Activated gamma-delta T cell treated with Interleukin-2 at 50 U/mL for 16 hours (primary cell): Measurements from ENCODE around the gene APH1B.
"Not testable (repeated sequence)": the region's sequence is repeated elsewhere in the genome, so short reads cannot be mapped to it uniquely, and the experiment has no call there.

Experiments
- DNase-seq: peaks from one replicate; pipeline ENCODE4 v3.0.0-alpha.2; 2020

Gene APH1B

DNA sequence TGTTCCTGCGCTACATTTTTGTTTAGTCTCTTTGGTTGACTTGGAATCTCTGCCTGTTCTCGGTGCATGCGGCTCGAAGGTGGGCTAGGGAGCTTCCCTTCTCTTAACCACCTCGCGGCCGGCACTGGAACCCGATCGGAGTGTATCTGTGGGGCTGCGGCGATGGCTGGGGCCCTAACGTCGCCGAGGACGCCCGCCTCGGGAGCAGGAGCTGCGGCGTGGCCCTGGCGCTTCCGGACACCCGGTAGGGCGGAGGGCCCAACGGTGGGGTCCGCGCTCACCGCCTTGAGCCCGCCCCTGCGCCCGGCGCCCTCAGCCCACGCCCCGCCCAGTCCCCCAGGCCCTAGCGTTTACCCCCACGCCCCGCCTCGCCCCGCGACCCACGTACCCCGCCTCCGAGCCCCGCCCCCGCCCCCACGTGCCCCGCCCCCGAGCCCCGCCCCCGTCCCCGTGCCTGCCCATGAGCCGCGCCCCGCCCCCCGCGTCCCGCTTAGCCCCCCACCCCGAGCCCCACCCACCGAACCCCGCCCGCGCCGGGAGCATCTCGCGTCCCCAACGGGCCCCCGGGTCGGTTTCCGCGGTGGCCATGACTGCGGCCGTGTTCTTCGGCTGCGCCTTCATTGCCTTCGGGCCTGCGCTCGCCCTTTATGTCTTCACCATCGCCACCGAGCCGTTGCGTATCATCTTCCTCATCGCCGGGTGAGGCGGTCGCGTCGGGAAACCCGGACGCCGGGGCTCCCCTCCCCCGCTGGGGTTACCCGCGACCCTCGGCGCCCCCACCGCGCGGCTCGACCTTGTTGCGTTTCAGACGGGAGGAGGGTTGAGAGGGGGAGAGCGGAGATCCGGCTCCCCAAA lies at the start of gene APH1B:
Gene APH1B, plus strand, starts transcription at position 568 of the 855 bp plus-strand sequence. Its CDS starts 19 bp downstream, at position 587.
- DNase-seq = peak; percentile 79

GRCh38 chr15:63227689-63228088 lies 49.7 kb upstream of the APH1B start:
- no peak for DNase-seq

GRCh38 chr15:63231206-63231605 lies 46.2 kb upstream of the APH1B start:
- DNase-seq = no peak

DNA sequence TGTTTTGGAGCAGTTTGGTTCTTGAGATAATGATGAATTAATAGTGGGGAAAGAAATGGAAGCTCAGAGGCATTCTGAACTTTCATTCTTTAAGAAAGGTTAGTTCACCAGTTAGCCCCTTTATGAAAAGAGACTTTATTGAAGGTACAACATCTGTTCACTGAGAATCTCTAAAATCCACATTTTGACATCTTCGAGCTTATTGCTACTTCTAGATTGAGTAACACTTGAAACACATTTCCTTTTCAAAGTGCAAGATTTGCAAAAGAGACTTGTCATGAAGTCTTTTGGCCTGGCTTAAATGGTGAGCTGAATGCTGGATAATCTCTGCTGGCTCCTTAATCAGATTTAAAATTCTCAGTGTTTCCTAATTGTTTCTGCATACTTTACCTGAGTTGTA lies 45.7 kb upstream of the APH1B start:
- no peak for DNase-seq

DNA sequence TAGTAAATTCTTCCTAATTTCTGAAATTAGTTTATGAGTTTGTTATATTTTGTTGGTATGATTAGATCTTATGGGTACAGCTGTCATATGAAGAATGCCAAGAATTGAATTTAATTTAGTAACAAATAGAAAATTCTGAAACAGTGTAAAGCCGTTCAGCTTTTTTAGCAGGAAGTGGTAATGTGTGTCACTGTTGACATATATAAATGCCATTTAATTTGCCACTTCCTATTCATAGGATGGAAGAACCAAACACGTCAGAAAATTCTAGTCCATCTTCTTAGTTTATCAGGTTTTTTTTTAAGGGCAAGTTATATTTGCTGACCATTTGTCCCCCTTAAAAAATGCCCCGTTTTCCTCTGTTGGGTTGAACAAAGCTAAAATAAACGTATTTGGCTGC lies 45.0 kb upstream of the APH1B start:
- DNase-seq = no peak

DNA sequence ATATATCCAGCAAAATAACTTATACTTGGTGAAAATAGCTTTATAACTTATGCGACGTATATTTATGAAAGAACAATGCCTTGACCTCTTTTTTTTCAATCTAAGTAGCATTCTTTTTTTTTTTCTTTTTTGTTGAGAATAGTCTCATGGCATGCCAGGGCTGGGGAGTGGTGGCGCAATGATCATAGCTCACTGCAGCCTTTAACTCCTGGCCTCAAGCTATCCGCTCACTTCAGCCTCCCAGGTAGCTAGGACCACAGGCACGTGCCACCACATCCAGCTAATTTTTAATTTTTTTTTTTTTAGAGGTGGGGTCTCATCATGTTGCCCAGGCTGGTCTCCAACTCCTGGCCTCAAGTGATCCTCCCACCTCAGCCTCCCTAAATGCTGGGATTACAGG lies 44.5 kb upstream of the APH1B start:
- DNase-seq = no peak

- DNase-seq = no peak
Measured at GRCh38 chr15:63233667-63234423, 43.6 kb upstream of the APH1B start.

- no peak for DNase-seq
Measured at GRCh38 chr15:63234451-63234870, 42.9 kb upstream of the APH1B start.

- DNase-seq = no peak
Measured at GRCh38 chr15:63236272-63236671, 41.1 kb upstream of the APH1B start.

DNA sequence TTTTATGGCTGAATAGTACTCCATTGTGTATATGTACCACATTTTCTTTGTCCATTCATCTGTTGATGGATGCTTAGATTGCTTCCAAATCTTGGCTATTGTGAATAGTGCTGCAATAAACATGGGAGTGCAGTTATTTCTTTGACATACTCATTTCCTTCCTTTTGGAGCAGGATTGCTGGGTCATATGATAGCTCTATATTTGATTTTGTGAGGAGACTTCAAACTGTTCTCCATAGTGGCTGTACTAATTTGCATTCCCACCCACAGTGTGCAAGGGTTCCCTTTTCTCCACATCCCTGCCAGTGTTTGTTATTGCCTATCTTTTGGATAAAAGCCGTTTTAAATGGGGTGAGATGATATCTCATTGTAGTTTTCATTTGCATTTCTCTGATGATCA lies 40.3 kb upstream of the APH1B start:
- not testable (repeated sequence) for DNase-seq

DNA sequence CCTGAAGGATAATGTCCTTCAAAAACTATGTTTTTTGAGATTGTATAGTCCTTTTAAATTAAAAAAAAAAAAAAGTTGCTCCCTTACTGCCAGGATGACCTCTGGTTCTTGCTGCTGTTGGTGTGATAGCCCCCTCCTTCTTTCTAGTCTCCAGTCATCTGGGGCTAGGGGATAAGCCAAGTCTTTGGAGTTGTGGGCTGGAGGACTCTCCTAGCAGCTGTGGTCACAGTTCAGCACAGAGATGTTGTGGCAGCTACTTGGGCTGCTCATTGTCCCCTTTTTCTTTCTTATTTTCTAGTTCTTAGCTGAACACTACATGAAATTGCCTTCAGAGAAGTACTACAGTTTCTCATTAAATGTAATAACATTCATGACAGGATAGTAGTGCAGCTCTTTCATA lies 39.2 kb upstream of the APH1B start:
- no peak for DNase-seq

DNA sequence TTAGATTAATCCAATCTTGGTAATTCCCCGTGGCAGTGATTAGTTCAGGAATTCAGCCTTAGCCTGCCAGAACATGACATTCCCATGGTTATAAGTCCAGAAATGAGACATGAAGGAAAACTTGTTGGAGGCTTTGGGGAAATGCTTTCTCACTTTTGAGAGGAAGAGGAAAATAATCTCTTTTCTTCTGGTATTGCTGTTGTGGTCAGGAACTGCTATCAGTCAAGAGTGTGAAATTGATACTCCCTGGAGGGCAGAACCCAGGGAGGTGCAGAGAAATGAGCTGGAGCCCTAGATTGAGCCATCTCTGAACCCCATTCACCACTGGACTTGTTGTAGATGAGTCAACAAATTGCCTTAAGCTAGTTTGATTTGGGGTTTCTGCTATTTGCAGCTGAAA lies 38.6 kb upstream of the APH1B start:
- DNase-seq = no peak

DNA sequence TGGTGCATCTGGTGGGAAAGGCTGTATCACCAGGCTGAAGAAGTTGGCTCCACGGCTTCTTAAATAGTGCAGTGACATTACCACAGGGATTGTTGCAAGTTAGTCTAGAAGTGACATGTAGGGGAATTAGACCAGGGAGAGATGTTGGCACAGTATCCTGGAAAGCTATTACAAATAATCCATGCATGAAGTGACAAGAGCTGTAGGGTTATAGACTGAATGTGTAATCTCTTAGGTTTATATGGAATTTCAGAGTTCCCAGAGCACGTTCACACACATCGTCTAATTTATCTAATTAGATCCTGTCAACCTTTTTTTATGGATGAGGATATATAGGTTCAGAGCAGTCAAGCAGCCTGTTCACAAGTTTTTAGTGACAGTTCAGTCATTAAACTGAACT lies 37.3 kb upstream of the APH1B start:
- no peak for DNase-seq

- no peak for DNase-seq
Measured at GRCh38 chr15:63241316-63241715, 36.1 kb upstream of the APH1B start.

DNA sequence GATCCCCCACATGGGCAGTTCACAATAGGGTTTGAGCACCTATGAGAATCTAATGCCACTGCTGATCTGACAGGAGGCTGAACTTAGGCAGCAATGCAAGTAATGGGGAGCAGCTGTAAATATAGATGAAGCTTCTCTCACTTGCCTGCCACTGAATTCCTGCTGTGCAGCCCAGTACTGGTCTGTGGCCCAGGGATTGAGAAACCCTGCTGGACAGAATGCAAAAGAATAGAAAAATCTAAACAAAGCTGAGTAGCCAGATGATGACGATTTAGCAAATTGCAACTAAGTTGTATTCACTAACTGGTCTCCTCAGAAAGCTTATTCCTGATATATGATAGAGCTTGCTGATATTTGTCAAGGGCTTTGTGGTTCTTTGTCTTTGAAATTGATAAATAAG lies 34.3 kb upstream of the APH1B start:
- DNase-seq = no peak

DNA sequence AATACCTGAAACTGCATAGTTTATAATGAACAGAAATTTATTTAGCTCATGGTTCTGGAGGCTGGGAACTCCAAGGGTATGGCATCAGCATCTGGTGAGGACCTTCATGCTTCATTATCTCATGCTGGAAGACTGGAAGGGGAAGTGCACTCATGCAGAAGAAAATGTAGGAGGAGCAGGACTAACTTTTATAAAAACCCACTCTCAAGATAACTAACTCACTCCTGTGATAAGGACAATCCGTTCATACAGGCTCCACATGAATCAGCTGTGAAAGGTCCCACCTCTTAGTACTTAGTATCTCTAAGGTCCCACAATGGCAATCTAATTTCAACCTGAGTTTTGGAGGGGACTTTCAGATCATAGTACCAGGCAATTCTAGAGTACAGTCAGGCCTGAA lies 33.6 kb upstream of the APH1B start:
- DNase-seq = no peak

GRCh38 chr15:63244399-63244798 lies 33.0 kb upstream of the APH1B start:
- no peak for DNase-seq

GRCh38 chr15:63244976-63245645 lies 32.3 kb upstream of the APH1B start:
- no peak for DNase-seq

DNA sequence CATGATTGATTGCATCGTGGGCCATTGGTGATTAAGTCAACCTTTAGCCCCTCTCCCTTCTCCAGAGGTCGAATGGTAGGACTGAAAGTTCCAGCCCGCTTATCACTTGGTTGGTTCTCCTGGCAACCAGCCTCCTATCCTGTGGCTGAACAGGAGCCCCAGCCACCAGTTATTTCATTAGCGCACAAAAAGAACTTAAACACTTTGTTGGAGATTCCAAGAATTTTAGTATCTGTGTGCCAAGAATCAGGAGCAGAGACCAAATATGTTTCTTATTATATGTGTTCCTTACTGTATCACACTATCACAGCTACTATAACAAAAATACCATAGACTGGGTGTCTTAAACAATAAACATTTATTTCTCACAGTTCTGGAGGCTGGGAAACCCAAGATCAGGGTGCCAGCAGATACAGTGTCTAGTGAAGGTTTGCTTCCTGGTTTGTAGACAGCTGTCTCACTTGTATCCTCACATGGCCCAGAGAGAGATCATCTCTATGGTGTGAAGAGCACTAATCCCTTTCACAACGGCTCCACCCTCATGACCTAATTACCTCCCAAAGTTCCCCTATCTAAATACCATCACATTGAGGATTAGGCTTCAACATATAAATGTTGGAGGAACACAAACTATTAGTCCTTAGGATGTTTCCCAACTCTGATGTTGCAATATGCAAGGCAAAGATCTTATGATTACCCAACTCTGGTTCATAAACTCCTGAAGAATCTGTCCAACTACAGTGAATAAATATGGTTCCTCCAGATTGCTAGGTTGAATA lies 30.5 kb upstream of the APH1B start:
- DNase-seq = no peak

- no peak for DNase-seq
Measured at GRCh38 chr15:63250312-63250965, 27.0 kb upstream of the APH1B start.

DNA sequence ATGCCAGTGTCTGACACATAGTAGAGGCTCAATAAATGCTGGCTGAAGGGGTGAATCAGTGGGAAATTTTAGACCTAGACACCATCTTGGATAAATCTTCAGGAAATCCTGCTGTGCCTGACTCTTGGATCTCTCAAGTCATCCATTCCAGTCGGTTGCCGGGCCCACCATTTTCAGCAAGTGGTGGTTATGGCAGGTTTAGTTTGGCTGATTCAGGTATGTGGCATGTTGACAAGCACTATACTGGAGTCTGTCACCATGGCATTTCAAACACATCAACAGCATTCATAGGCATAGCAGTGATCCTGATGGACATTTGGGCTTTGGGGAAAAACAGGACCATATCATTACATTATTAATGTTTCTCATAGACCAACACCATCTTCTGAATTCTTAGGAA lies 25.7 kb upstream of the APH1B start:
- DNase-seq = no peak

GRCh38 chr15:63252292-63252691 lies 25.1 kb upstream of the APH1B start:
- DNase-seq = no peak
